ENCODE measurements around the gene ZHX3.

The ZHX3 gene

GRCh38 chr20:41219824-41220223 is 97.7 kb downstream of the ZHX3 start:
- no peak for DNase-seq

- no peak for DNase-seq
Measured at GRCh38 chr20:41218466-41218865, 99.1 kb downstream of the ZHX3 start.

- no peak for DNase-seq
Measured at GRCh38 chr20:41217422-41217821, 100.1 kb downstream of the ZHX3 start.

DNA sequence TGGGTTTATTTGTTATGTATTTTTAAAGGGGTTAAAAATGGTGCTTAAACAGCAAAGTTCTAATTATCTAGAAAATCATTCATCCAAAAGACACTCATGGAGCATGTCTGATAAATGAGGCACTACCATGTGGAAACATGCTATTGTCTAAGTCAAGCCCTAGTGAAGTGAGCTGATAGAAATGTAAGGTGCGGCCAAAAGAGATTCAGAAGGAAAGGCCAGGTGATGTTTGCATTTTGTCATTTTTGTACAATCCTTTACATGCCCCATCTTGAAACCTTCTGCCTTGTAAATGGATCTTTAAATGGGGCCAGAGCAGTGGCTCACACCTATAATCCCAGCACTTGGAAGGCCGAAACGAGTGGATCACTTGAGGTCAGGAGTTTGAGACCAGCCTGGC is 102.9 kb downstream of the ZHX3 start:
- DNase-seq, result no peak

DNA sequence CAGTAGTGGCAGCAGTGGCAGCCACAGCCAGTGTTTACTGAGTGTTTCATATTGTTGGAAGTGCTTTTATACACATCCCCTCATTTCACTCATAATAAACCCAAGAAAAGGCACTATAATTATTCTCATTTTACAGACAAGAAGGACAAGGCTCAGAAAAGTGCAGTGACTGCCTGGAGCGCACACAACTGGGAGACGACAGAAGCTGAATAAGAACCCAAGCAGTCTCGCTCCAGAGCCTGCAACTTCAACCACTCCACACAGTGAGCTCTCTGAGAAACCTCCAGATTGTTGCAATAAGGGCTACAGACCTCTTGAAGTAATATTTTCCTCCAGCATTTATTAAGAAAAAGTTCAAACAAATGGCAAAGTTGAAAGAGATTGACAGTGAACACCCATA is 103.3 kb downstream of the ZHX3 start:
- DNase-seq, result no peak

DNA sequence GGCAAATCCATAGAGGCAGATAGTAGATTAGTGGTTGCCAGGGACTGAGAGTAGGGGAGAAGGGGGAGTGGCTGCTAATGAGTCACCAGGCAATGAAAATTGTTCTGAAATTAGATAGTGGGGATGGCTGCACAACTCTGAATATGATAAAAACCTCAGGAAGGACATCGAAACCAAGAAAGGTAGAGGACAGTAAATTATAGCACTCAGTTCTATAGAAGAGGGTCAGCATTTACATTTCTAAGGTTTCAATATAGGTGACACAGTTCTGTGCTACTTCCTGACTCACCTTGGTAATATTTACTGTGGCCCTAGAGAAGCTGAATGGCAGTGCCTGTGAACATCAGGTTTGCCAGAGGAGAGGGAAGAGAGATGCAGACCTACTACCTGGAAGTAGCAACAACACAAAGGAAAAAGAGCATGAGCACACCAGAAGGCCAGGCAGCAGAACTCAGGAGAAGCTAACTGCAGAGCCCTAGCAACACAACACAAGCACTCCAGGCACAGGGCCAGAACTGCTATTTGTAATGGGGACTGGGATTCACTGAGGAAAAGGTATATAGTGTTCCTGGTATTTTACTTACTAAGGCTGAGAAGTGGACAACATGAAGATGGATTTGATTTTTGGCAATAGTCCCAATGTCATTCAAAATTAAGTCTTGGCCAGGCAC is 104.2 kb downstream of the ZHX3 start:
- no peak for DNase-seq

DNA sequence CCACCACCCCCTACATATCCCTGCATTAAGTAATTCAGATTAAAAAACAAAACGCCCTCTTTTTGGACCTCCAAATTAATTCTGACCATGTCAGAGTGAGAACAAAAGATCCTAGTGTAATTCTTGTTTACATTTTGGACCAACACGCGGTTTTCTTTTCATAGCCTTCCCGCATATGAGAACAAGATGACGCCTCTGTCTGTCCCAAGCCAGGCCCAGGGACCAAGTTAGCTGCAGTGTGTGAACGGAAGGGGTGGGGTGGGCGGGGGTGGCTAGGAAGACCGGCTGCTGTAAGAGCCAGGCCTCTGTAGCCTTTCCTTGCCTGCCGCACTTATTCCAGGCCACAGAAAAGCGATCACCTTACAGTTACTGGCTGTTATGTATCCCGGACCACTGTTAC is 112.2 kb downstream of the ZHX3 start:
- no peak for DNase-seq

DNA sequence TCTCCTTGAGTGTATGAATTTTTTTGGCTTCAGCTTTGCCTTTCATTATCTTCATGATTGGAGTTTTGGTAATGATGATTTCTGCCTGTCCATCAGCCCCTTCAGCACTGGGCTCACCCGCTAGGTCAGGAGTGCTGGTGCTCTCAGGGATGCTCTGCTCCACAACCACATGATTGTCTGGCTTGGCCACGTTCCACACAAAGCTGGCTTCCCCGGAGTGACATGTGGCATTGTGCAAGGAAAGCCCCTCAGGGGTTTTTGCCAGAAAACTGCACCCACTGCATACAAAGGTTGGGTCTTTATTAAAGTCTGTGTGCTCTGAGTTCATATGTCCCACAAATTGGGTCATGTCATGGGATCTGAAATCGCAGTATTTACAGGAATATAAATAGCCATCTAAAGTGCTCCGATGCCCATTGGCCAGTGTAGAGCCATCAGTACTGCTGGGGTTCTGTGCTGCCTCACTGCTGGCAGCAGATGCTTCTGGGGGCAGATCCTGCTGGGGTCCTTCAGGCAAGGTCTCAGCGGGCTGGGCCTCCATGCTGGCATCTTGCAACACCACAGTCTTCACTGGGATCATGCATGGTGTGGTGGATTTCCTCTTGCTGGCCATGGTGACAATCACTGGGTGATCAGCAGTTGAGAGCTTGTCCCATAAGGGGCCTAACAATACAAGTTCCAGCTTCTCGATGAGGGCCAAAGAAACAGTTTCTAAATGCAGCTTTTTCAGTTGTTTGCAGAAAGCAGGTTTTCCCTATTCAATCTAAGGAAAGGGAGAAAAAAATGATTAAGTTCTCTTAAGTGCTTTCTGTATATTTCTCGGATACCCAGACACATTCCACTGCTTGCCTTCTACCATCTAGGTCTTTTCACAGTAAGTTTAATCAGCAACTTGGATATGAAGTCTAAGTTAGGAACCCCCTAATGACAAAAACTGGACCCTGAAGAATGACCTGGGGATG is 112.9 kb downstream of the ZHX3 start:
- DNase-seq, result no peak

DNA sequence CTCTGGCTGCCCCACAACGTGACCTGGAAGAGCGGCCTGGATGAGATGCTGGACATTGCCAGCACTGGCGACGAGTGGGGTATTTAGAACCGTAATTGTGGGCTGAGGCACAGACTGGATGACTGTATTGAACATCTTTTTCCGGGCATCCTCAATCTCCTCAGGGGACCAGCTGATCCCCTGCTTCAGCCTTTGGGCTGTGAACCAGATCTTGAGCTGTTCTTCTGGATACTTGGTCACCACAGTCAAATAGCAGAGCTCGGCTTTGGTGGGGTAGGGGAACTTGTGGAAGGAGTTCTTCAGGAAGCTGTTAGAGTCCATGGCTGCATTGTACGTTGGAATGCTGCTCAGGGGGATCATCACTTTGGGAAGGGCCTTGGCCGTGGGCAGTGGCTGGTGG is 113.9 kb downstream of the ZHX3 start:
- DNase-seq, result no peak

GRCh38 chr20:41202426-41202825 is 115.1 kb downstream of the ZHX3 start:
- no peak for DNase-seq

GRCh38 chr20:41201760-41202159 is 115.8 kb downstream of the ZHX3 start:
- no peak for DNase-seq

DNA sequence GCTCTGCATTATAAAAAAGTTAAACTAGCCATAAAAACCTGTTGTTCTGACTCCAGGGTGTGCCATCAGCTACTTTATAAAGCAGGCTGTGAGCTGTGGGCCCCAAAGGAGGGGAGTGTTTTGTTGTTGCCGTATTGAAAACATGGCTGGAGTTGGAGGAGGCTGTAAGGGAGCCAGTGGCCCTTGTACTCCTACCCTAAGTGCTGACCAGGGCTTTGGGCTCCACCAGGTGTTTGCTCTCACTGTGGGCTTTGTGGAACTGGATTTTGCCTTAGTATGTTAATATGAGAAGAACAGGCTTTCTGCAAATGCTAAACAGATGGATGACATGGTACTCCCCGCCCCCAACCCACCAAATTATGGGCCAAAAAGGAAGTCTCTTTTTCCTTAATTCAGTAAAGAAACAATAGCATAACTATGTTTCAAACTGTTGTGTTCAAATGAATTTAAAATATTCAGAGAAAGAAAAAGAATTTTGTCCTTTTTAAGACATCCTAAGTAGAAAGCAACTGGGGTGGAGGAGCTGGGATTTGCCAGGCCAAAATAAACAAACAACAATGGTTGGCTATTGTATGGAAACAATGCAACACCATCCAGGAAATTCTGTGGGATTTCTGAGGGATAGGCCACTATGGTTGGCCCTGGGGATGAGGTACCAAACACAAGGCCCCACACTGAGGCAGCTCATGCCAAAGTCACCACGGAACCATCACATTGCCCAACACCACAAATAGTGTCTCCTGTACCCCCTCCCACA is 116.9 kb downstream of the ZHX3 start:
- DNase-seq, result no peak

- no peak for DNase-seq
Measured at GRCh38 chr20:41198443-41198842, 119.1 kb downstream of the ZHX3 start.

DNA sequence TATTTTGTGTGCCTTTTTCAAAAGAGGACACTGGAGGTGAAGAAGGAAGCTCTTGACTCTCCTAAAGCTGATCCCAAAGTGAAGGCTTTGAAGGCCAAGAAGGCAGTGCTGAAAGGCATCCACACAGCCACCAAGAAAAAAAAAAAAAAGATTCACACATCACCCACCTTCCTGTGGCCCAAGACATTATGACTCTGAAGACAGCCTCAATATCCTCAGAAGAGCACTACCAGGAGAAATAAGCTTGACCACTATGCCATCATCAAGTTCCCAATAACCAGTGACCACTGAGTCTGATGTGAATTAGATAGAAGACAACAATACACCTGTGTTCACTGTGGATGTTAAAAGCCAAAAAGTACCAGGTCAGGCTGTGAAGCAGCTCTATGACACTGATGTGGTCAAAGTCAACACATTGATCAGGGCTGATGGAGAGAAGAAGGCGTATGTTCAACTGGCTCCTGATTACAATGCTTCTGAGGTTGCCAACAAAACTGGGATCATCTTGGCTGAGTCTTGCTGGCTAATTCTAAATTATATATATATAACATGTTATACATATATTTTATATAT is 120.8 kb downstream of the ZHX3 start:
- DNase-seq, result no peak

GRCh38 chr20:41192575-41192974 is 125.0 kb downstream of the ZHX3 start:
- no peak for DNase-seq

DNA sequence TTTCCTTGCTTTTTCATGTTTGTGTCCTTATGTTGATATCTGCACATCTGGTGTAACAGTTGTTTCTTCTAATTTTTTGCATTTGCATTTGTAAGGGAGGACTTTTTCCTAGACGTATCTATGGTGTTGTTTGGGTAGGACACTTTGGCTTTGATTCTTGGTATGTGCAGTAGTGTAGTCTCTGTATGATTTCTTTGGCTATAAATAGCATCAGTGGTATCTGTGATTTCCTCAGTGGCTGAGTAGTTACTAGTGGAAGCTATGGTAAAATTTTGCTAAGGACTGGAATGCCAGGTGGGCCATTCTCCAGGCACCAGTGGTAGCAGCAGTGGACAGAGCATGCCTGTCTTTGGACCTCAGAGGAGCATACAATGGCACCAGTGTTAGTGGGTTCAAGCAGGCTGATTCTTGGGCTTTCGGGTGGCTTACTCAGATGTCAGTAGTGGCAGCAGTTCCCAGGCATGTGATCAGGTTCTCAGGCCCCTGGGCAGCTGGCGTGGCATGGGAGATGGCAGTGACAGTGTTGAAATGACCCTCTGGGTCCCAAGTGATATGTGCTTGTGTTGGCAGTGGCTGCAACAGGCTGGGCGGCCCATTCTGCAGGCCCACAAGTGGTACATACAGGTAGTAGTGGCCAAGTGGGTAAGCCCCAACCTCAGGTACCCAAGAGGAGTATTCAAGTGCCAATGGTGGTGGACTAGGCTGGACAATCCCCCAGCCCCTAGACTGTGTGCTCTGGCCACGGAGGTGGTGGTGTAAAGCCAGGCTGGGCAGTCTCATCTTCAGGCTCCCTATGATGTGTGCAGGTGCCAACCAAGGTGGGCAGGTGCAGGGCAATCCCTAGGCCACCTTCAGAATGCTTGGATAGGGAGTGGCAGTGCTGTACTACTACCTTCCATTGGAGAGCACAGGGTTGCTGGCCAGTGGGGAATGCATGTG is 125.7 kb downstream of the ZHX3 start:
- DNase-seq, result no peak

DNA sequence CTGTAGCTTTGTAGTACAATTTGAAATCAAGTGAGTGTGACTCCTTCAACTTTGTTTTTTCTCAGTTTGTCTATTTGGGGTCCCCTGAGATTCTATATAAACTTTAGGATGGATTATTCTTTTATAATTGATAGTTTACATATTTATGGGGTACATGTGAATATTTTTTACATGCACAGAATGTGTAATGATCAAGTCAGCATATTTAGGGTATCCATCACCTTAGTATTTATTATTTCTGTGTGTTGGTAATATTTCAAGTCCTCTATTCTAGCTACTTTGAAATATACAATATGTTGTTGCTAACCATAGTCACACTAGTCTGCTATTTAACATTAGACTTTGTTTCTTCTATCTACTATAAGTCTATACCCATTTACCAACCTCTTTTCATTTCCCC is 129.9 kb downstream of the ZHX3 start:
- DNase-seq, result no peak

- DNase-seq, result no peak
Measured at GRCh38 chr20:41185013-41185757, 132.3 kb downstream of the ZHX3 start.

GRCh38 chr20:41183831-41184230 is 133.7 kb downstream of the ZHX3 start:
- no peak for DNase-seq

- no peak for DNase-seq
Measured at GRCh38 chr20:41183391-41183790, 134.1 kb downstream of the ZHX3 start.
